ENCODE data around the gene AADACL4.

GRCh38 chr1:12602659-12603024 lies 41.2 kb upstream of the AADACL4 start:
- TF ChIP-seq EZH2 (IDR thresholded peaks at IDR 0.05; ENCODE audit: low read length) (no peak), CTCF (optimal IDR thresholded peaks at IDR 0.05 in 1 of 3, IDR thresholded peaks at IDR 0.05 in 1 of 3, conservative IDR thresholded peaks at IDR 0.05 in 1 of 3; ENCODE audit: extremely low read depth in 1 of 3, insufficient read depth in 2 of 3, low read length in 3 of 3) (no peak)

All from keratinocyte (primary cell).